Activated T-cell treated with anti-CD3 and anti-CD28 coated beads for 1 hour (primary cell): ENCODE results near the gene TNP2.

Experiments
- DNase-seq: peaks from one replicate; pipeline ENCODE4 v3.0.0-alpha.2; 2020; ENCODE audit warnings: low read depth

The TNP2 gene

DNA sequence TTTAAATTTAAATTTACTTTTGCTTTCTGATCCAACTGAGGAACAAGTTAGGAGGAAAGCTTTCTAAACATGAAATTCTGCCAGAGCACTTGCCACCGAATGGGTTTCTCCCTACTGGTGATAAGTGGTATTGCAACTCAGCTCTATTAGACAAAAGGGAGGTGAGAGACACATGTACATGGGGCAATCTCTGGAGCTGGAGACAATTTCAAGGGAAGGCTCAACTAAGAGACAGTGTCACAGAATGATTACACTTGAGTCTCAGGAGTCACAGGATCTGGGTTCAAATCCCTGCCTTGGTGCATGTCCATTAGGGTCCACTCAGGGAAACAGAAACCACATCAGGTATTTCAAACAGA, 50.5 kb downstream of the TNP2 start:
- DNase-seq = no peak
